HG02870 (cell line): ENCODE data around the gene FGFR3.
A peak's percentile ranks its signal among the peaks of the same experiment; 100 is the strongest.
"Not testable (repeated sequence)": the region's sequence is repeated elsewhere in the genome, so short reads cannot be mapped to it uniquely, and the experiment has no call there.

Source experiments
- ATAC-seq: cut with Tn5 transposase; IDR thresholded peaks from one replicate; pipeline ENCODE4 v1.9.1; 2021; ENCODE audit warnings: mild to moderate bottlenecking, moderate library complexity; ENCODE audit not compliant: unreplicated experiment

Gene FGFR3

DNA sequence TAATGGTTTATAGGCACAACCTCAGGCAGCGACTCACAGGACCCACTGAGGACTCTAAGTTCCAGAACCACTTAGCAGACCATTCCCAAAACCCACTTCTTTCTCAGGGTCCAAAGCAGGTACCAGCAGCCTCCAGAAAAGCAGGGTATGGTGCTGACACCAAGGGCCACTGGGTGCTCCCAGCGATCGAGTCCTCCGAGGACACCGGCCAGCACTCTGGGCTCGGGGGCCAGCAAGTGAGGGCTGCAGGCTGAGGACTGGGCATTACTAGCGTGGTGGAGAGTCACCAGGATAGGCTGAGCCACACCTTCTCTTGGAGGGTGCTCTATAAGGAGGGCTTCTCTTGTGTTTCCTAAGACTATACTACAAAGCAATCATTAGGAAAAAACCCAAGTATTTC is 43.6 kb downstream of the FGFR3 start:
- ATAC-seq, result no peak

DNA sequence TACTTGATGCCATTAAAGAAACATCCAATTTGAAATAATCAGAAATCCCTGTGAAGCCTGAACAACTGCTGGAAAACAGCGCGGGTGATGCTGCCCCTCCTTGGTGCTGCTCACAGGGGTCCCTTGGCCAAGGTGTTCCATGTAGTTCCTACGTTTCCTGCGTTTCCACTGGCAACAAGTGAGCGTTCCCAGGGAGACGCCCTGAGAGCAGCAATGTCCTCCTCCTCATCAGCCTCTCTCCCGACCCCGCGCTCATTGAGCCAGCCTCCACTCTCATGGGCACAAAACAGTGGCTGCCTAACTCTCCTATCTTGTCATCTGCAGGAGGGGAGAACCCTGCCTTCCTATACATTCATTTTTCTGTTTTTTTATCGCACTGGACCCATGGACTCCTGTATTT is 44.0 kb downstream of the FGFR3 start:
- no peak for ATAC-seq

DNA sequence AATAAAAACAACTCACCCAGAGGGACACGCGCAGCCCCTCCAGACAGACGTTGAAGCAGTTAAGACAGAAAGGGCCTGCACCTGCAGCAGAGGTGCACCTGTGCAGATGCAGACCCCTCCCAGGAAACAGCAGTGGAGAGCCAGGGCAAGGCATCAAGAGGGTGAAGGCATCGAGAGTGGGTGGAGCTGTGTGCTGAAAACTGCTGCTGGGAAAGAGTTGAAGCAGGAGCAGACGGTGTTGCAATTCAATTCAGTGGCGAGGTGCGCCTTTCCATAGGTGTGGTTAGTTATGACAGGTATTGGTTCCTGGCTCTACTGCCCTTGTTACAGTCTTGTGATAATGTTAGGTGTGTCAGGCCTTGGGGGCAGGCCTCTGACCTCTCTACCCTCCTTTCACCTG is 46.2 kb downstream of the FGFR3 start:
- ATAC-seq, result no peak

DNA sequence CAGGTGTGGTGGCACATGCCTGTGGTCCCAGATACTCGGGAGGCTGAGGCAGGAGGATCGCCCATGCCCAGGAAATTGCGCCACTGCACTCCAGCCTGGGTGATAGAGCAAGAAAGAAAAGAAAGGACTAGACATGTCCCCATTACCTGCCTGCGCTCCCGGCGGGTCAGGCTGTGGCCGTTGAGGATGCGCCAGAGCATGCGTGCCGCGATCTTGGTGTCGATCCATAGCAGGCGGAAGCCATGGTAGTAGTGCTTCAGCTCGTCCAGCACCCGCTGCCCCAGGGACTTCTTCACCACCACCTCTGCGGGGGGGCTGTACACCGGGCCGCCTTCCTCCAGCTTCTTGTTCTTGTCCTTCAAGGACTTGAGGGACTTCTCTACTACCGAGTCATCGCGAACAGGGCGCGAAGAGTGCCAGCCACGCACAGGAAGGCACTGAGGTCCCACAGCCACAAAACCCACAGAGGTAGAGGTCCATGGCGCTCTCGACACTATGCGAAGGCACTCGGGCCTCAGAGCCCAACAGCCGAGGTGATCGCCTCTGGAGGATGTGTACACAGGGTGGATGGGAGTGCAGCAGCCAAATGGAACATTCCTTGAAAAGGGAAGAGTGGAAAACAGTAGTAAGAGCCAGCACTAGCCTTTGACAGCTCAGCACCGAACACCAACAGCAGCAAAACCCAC is 48.3 kb downstream of the FGFR3 start:
- no peak for ATAC-seq

DNA sequence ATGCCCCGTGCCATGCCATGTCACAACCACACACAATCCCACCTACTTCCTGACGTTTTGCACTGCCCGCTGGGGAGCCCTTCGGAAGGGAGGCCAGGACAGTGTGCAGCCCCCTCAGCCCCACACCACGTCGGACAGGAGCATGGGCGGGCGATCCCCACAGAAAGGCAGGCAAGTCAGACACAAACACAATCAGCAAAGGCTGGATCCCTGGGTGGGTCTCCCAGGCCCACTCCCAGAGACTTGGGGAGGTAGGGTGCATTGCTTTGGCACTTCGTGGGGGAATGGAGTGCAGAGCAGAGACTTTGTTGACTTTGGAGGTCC is 48.8 kb downstream of the FGFR3 start:
- no peak for ATAC-seq

DNA sequence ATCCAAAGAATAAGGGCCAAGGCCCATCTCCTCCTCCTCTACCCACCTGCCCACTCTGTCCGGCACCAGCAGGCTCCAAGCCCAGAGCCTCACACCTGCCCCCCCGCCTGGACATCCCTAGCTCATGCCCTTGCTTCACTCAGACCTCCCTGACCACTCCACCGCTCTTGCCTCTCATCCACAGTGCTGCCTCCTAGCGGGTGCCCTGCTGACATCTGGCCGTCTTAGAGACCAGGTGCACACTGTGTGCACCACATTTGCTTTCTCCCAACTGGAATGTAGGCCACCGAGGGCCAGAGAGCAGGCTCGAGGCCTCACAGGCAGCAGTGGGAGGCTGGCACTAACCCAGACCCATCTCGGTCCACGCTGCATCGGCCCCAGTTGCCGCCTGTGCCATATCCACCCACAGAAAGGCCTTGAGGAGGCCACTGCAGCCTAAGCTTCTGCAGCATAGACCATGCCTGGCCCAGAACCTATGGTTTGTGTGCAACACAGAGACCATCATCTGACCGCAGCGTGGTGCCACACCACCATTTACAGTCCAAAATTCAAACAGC is 49.3 kb downstream of the FGFR3 start:
- no peak for ATAC-seq

DNA sequence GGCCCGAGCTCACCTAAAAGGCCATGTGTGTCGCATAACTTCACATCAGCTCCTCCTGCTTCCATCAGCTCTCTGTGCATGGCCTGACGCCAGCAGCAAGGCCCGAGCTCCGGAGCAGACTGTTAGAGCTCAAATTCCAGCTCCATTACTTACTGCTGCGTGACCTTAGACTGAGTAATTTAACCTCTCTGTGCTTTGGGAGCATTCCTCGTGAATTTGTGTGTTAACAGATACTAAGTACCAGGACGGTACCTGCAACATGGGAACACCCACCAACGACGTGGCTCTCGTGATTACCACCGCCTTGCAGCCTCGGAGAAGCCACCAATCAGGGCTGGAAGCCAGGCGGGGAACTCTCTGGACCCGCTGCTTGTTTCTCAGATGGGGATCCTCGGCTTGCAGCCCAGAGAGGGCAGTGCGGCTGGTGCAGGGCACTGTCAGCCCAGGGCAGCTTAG is 49.9 kb downstream of the FGFR3 start:
- ATAC-seq, result no peak

DNA sequence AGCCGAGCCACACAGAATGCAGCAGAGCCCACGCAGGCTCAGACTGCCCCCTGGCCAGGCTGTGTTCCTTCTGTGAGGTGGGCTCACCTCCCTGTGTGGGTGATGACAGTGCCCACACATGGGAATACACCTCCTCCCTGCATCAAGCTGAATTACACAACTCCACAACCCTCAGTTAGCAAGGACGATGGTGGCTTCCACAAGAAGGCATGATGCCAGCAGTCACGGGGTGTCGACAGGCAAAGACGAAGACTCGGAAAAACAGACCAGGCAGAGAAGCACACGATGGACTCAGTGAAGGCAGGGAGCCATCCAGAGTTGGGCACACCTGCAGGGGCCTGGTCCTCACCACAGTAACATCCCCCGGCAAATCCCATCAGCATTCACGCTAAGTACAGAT is 50.8 kb downstream of the FGFR3 start:
- no peak for ATAC-seq

DNA sequence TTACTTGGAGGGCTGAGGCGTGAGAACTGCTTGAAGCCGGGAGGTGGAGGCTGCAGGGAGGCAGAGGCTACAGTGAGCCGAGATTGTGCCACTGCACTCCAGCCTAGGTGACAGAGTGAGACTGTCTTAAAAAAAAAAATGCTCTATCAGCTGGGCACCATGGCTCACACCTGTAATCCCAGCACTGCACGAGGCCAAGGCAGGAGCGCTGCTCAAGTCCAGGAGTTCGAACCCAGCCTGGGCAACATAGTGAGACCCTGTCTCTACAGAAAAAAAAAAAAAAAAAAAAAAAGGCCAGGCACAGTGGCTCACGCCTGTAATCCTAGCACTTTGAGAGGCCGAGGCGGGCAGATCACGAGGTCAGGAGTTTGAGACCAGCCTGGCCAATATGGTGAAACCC is 51.5 kb downstream of the FGFR3 start:
- not testable (repeated sequence) for ATAC-seq

DNA sequence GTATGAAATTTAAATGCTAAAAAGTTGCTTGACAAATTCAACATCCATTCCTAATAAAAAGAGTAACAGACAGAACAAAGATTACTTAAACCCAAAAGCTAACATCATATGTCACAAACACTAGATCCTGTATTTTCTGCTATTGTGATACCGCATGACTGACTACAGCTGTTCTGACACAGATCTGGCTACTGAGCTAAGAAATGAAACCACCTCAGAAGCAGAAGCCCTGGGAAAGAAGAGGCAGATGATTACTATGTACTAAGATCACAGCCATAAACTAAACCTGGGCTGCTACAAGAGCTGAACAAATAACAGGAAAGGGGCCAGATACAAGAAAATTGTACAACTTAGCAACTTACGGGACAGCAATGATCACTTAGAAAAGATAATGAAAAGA is 53.5 kb downstream of the FGFR3 start:
- ATAC-seq, result peak; percentile 72

DNA sequence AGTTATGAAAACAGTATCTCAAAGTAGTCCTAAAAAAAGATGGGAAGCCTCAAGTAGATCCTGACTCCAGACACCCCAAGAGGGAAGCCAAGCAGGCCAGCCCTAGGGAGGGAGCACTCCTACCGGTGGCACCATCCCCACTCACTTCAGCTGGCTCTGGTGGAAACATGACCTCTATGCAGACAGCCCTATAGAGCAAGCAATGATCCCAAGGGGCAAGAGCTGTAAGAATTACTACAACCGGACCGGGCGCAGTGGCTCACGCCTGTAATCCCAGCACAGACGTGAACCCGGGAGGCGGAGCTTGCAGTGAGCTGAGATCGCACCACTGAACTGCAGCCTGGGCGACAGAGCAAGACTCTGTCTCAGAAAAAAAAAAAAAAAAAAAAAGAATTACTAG is 57.2 kb downstream of the FGFR3 start:
- ATAC-seq, result no peak

DNA sequence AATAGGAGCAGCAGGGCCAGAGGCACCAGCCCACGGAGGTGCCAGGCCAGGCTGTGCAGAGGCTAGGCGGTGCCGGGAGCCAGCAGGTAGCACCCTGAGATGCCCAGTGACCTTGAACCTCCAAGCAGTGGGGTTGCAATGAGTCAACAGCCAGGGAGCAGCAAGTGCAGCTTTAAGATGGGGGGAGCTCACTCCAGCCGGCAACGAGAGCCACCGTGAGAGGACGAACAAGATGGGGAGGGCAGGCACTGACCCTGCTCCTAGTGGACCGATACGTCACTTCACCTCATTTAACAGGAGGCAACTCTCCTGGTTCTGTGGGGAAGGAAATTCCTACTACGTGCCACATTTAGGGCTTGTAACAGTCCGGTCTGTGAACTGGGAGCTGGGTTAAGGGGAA is 58.1 kb downstream of the FGFR3 start:
- ATAC-seq, result no peak

DNA sequence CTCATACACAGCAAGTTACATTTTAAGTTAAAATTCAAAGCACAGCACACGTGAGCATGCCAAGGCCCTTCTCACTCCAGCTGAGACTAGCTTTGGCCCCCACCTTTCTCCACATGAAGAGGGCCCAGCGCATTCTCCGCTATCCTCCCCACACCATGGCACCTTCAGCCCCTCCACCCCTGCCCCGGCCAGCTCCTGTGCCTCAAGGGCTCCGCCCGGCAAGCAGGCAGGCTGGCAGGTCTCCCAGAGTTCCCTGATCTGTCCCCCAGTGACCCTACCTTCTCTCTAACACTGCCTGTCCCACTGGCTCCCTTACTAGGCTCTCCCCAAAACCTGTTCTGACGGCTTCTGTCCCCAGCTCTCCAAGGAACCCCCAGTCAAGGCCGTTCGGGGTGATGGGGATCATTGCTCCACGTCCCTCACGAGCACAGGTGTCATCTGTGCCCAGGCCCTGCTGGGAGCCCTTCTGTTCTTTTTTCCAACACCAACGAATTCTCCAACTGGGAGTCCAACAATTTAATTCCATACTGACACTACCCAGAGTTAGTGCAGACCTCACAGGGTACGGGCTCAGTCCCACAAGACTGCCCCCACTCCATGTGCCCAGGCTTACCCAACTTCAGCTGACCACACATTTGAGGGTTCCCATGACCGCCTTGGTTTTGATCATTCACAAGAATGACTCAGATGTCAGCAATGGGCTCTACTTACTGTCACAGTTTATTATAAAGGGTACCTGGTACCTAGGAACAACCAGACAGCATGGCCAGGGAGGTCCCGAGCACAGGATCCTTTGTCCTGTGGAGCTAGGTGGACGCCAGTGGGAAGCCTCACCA is 58.7 kb downstream of the FGFR3 start:
- no peak for ATAC-seq

DNA sequence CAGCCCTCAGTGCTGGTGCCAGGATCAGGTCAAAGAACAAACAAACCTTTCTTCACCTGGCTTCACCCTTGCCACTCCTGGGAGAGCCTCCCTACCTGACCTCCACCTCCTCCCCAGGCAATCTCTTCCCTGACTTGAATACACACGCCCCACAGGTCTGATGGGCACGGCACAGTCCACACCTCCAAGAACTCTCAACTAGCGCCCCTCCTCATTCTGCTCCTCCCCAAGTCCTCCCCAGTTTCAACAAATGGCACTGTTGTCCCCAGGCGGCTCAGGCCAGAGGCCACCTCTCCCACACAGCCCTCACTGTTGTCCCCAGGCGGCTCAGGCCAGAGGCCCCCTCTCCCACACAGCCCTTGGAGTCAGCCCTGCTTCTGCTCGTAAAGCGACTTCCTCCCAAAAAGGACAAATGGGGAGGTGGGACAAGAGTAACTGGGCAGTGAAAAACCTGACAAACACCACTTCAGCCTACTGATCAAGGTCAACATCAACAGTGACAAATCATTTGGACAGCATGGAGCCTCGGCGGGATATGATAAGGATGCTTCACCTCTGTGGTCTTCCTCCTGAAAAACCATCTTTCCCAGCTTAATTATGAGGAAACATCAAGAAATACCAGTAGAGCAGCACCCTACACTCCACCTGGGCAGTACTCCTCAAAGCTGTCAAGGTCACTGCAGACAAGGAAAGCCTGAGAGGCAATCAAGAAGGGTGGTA is 60.0 kb downstream of the FGFR3 start:
- no peak for ATAC-seq

DNA sequence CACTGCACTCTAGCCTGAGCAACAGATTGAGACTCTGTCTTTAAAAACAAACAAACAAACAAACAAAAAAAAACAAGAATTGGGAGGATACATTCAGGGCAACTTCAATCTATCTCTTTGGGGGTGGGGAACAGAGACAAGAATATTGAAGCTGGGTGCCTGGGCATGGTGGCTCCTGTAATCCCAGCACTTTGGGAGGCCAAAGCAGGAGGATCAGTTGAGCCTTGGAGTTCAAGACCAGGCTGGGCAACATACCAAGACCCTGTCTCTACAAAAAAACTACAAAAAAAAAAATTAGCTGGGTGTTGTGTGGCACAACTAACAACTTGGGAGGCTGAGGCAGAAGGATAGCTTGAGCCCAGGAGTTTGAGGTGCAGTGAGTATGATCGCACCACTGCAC is 61.7 kb downstream of the FGFR3 start:
- no peak for ATAC-seq

DNA sequence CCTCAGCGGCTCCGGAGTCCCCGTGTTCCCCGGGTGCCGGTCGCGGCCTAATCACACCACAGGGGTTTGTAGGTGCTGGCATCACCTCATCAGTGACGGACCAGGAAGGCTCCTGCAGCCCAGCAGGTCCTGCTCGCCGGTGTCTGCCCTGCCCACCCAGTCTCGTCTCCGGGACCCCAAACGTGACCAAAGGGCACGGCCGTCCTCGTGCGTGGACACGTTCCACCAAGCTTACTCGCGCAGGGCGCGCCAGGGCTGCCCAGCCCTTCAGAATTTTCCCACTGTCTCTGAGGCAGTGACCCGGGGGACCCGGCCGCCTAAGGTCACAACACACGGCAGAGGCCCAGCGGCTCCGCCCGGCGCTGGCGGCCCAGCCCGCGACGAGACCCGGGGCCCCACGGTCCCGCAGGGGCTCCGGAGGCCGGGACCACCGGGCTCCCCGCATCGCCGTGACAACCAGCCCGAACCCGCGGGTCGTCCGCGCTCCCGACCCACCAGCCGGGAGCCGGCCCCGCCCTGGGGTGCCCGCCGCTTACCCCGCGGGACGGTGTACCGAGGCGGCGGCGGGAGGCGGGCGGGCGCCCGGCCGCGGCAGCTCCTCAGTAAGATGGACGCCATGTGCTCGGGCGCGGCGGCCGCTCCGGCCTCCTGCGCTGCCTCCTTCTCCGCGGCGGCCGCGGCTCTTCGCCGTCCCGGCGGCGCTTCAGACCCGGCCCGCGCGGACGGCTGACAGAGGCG is 62.4 kb downstream of the FGFR3 start:
- ATAC-seq, result no peak

DNA sequence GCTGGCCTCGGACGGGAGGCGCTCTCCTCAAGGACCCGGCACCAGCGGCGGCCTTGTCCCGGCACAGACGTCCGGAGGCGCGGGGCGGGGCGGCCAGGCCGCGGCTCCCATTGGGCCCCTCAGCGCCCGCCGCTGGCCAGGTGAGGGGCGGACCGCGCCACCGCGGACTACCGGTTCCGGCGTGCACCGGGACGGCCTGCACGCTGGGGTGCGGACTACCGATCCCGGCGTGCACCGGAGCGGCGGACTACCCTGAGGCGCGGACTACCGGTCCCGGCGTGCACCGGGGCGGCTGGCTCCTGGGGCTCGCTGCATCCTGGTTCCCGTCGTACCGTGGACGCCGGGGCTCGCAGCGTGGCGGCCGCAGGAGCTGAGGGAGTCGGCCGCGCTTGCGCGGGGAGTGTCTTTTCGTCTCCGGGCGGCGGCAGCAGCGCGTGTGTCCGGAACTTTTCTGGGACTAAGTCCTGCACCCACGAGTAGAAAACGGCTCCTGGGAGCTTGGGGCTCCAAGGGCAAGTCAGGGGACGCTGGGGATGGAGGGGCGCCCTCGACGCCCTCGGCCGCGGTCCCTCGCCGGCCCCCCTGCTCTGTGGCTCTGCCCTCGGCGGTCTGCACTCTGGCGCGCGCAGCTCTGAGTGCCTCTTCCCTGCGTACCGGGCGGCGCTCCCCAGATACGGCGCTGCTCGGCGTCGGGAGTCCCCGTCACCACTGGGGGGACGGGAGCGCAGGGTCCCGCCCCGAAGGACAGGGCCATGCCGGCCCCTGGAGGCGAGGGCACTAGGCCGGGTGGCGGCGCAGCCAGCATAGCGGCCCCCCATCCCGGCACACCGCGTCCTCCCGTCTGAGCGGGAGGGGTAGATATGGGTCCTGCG is 63.2 kb downstream of the FGFR3 start, which contains the start of gene LETM1:
TSS of gene LETM1 (minus strand) at position 86 of the 872 bp plus-strand sequence. CDS start 206 bp downstream, outside the sequence.
- peak; percentile 85 for ATAC-seq

DNA sequence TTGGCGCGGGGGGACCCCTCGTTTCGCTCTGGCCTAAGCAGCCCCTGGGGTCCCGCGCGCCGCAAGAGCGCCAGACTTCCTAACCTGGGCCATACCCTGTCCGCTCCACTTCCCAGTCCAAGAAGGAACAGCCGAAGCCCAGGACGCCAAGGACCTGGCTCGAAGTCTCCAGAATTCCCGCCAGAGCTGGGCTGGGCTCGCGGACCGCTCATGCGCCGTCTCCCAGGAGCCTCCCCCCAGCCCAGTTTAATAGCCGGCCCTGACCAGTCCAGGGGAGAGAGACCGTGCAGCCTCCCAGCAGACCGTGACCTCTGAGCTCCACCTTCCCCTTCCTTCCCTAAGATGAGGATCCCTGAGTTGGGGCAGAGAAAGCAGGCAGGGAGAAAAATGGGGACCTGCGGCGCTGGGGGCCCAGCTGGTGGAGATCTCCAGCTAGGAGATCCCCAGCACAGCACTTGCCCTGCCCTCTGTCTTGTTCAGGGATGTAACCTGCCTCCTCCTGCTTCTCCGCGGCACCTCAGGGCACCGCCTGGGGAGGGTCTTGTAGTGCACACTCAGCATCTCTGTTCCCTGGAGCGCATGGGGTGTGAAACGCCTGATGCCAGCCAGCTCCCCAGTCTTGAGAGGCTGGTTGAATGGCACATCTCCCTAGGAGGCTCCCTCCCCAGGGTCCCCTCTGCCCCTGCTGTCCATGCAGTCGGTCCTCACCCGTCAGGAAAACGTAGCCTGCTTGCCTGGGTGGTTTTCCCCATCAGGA is 64.0 kb downstream of the FGFR3 start:
- ATAC-seq, result no peak

DNA sequence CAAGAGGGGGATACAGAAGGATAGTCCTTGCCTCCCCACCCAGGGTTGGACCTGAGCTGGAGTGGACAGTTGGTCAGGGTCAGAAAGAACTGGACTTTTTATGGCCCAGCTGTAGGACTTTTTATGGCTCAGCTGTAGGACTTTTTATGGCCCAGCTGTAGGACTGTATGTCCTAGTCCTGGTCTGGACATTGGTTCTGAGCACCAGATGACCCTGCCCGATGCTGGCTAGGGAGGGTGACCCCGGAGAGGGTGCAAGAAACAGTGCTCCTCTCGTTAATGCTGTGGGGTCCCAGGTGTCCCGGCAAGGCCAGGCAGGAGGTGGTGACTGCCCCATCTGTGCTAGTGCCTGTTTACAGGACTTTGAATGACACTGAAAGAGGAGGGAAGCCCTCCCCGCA is 64.8 kb downstream of the FGFR3 start:
- no peak for ATAC-seq
